ENCODE results near the gene ZMAT1.
"Not testable (repeated sequence)": the region's sequence is repeated elsewhere in the genome, so short reads cannot be mapped to it uniquely, and the experiment has no call there.

ZMAT1 gene

GRCh38 chrX:101931488-101932248 lies at the start of gene ZMAT1:
TSS of gene ZMAT1 (minus strand) at chrX:101932027. CDS start at chrX:101932008, 19 bp downstream.
- DNase-seq, result peak; percentile 79 to 91 (median 88)

GRCh38 chrX:101977106-101977505 lies 45.3 kb upstream of the ZMAT1 start:
- DNase-seq, result no peak

GRCh38 chrX:101973066-101973465 lies 41.2 kb upstream of the ZMAT1 start:
- no peak for DNase-seq

GRCh38 chrX:101964923-101965539 lies 33.2 kb upstream of the ZMAT1 start:
- DNase-seq, result not testable (repeated sequence)

- no peak for DNase-seq
Measured at GRCh38 chrX:101958139-101958538, 26.3 kb upstream of the ZMAT1 start.

- DNase-seq, result no peak
Measured at GRCh38 chrX:101957174-101957573, 25.3 kb upstream of the ZMAT1 start.

GRCh38 chrX:101956556-101956955 lies 24.7 kb upstream of the ZMAT1 start:
- no peak for DNase-seq

GRCh38 chrX:101950581-101950980 lies 18.8 kb upstream of the ZMAT1 start:
- DNase-seq, result no peak

GRCh38 chrX:101932249-101932570 lies 383 bp upstream of the ZMAT1 start:
- no peak for DNase-seq

GRCh38 chrX:101931136-101931487 lies 715 bp downstream of the ZMAT1 start:
- DNase-seq, result peak in 1 of 6 experiments; percentile 52

GRCh38 chrX:101925733-101926132 lies 6.1 kb downstream of the ZMAT1 start:
- DNase-seq, result no peak

GRCh38 chrX:101918751-101919150 lies 13.1 kb downstream of the ZMAT1 start:
- DNase-seq, result no peak

GRCh38 chrX:101906136-101906796 lies 25.6 kb downstream of the ZMAT1 start:
- no peak for DNase-seq

- no peak for DNase-seq
Measured at GRCh38 chrX:101904996-101905395, 26.8 kb downstream of the ZMAT1 start.
